Measurements from ENCODE around the gene C1QTNF7.

- no peak for TF ChIP-seq RAD21 (IDR thresholded peaks at IDR 0.05; ENCODE audit: low read depth)
- TF ChIP-seq FOXM1 (IDR thresholded peaks at IDR 0.05; ENCODE audit: borderline replicate concordance, low read depth) = no peak
- TF ChIP-seq TAF1 (IDR thresholded peaks at IDR 0.05; ENCODE audit: low read depth) = no peak
- no peak for TF ChIP-seq EP300 (IDR thresholded peaks at IDR 0.05; ENCODE audit: borderline replicate concordance)
These were observed 27.6 kb upstream of the C1QTNF7 start for GRCh38 chr4:15400226-15400625.

Data from Ishikawa (cell line).